ENCODE results near the gene MUC5AC.

GRCh38 chr11:1111545-1112212 is 46.1 kb upstream of the MUC5AC start:
- TF ChIP-seq POLR2A (IDR thresholded peaks at IDR 0.05): no peak
- no peak for TF ChIP-seq CTCF (IDR thresholded peaks at IDR 0.05)
